Cardiac muscle cell (in vitro differentiated cells and primary cell): ENCODE results near the gene CDC42EP5. TPM values are rescaled to one million over a fixed set of nuclear protein-coding genes. Genes with fewer than 3 reads are reported as not detected.

Source experiments
- DNase-seq, 2 donors: peaks; one replicate each; pipeline versions ENCODE4 v3.0.0 to v3.0.0-alpha.2; 2010 to 2017; ENCODE audit warnings: low read depth in 1 of 2, low spot score in 1 of 2
- H3K27ac ChIP-seq: fragments of 200-600 bp; sonication (generic); 2 replicates; pipeline ENCODE4 v1.5.1; 2016
- H3K27me3 ChIP-seq: fragments of 200-600 bp; sonication (generic); 2 replicates; pipeline ENCODE4 v1.6.0; 2016; ENCODE audit warnings: control low read depth
- H3K36me3 ChIP-seq: fragments of 200-600 bp; sonication (generic); 2 replicates; pipeline ENCODE4 v1.5.1; 2016; ENCODE audit warnings: control low read depth
- H3K4me1 ChIP-seq: fragments of 200-600 bp; sonication (generic); 2 replicates; pipeline ENCODE4 v1.8.1; 2017; ENCODE audit warnings: low read depth, mild to moderate bottlenecking, mixed run types
- H3K4me3 ChIP-seq: fragments of 200-600 bp; sonication (generic); 2 replicates; pipeline ENCODE4 v1.5.1; 2016; ENCODE audit warnings: mild to moderate bottlenecking
- H3K9me3 ChIP-seq: fragments of 200-600 bp; sonication (generic); 2 replicates; pipeline ENCODE4 v1.5.1; 2017; ENCODE audit warnings: low read depth, mild to moderate bottlenecking, control low read depth
- polyA plus RNA-seq: library from polyadenylated mRNA; unstranded; fragments of >200 nt; fragmentation: Nextera tagmentation; extraction: Ambion mirVana; gene quantifications from 2 replicates; pipeline ENCODE4 v1.2.1, GENCODE V29; 2016
- total RNA-seq: library from RNA; depleted of rRNA; stranded (reverse); fragments of >200 nt; gene quantifications from 2 replicates; pipeline ENCODE4 v1.2.3, GENCODE V29; 2016
- TF ChIP-seq, protein P1 (sequence below): IDR thresholded peaks from 2 replicates; pipeline ENCODE4 v1.5.1; 2012; ENCODE audit warnings: low read depth, mild to moderate bottlenecking, low read length

CDC42EP5 gene
- total and polyA plus RNA-seq, 2 experiments from 2014 or later, result 28.2 to 46.6 TPM

DNA sequence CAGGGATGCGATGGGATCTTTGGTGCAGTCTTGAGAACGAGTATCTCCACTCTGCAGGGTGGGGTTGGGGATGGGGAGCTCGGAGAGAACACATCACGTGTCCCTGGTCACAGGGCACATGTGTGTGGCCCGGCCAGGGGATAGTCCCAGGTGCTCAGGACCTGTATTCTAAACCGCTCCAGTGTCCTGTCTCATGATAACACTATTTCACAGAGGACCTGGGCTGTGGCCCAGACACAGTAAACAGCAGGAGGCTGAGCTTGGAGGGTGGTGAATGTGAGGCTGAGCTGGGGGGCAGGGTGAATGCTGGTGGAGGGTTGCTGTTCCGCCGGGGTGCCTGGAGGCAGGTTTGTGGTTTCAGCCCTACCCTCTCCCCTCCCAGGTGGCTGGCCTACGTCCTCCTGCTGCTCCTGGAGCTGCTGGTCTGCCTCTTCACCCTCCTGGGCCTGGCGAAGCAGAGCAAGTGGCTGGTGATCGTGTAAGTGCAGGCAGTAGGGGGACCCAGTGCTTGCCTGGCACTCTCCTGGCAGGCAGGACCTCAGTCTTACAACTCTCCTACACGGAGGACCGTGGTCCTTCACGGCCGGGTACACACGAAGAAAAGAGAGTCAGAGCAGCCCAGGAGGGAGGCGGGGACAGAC, 46.7 kb downstream of the CDC42EP5 start:
- peaks cover 25% of the 10 kb centered on the region for H3K27me3 ChIP-seq
- H3K36me3 ChIP-seq, result no peaks in the 10 kb centered on the region
- H3K9me3 ChIP-seq, result no peaks in the 10 kb centered on the region
- no peak overlapping the region for H3K4me3 ChIP-seq
- DNase-seq, result no peak
- TF ChIP-seq, protein P1, sequence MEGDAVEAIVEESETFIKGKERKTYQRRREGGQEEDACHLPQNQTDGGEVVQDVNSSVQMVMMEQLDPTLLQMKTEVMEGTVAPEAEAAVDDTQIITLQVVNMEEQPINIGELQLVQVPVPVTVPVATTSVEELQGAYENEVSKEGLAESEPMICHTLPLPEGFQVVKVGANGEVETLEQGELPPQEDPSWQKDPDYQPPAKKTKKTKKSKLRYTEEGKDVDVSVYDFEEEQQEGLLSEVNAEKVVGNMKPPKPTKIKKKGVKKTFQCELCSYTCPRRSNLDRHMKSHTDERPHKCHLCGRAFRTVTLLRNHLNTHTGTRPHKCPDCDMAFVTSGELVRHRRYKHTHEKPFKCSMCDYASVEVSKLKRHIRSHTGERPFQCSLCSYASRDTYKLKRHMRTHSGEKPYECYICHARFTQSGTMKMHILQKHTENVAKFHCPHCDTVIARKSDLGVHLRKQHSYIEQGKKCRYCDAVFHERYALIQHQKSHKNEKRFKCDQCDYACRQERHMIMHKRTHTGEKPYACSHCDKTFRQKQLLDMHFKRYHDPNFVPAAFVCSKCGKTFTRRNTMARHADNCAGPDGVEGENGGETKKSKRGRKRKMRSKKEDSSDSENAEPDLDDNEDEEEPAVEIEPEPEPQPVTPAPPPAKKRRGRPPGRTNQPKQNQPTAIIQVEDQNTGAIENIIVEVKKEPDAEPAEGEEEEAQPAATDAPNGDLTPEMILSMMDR, result no peak
- H3K4me1 ChIP-seq, result no peaks in the 10 kb centered on the region
- H3K27ac ChIP-seq, result no peak overlapping the region

DNA sequence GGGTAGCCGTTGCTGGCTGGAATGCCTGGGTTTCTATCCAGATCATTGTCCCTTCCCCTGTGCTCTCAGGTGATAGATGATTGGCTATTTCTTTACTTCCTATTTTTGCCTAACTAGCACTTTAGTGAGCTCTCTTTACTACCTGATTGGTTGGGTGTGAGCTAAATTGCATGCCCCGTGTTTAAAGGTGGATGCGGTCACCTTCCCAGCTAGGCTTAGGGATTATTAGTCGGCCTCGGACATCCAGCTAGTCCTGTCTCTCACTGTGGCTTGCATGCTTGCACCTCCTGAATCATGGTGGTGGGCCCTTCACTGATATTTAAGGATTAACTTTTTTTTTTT, 47.7 kb downstream of the CDC42EP5 start:
- peaks cover 36% of the 10 kb centered on the region for H3K27me3 ChIP-seq
- DNase-seq, result no peak
- TF ChIP-seq, protein P1, result no peak
- no peak overlapping the region for H3K27ac ChIP-seq
- H3K36me3 ChIP-seq, result no peaks in the 10 kb centered on the region
- H3K4me1 ChIP-seq, result no peaks in the 10 kb centered on the region
- H3K9me3 ChIP-seq, result no peaks in the 10 kb centered on the region
- no peak overlapping the region for H3K4me3 ChIP-seq

DNA sequence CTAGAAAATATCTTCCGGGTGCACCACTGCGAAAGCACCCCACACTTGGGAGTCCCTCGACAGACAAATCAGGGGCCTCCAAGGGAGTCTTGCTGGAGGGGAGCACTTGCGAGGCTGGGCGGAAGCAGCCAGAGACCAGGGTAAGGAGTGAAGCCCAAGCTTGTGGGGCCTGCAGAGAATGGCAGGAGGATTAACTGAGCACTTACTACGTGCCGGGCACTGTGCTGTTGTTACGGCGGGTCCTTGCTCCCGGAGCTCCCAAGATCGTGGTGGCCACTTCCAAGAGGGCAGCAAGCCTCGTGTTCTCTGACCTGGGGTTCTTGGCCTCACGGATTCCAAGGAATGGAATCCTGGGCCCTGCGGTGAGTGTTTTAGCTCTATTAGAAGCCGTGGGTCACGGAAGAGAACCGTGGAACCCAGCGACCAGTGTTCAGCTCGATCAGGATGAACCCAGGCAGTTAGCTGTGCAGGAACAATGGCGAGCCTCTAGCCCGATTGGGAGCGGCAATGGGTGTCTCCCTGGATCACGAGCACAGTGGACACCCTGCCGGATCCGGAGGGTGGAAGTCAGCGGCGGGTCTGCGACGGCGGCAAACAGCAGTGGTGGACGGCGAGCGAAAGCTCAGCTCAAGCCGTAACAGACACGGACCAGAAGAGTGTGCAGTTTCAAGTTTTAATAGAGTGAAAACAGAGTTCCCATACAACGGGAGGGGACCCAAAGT, 48.3 kb downstream of the CDC42EP5 start:
- H3K27ac ChIP-seq, result no peak overlapping the region
- no peak overlapping the region for H3K4me3 ChIP-seq
- TF ChIP-seq, protein P1, result no peak
- no peak for DNase-seq
- H3K4me1 ChIP-seq, result no peaks in the 10 kb centered on the region
- peaks cover 41% of the 10 kb centered on the region for H3K27me3 ChIP-seq
- H3K36me3 ChIP-seq, result no peaks in the 10 kb centered on the region
- no peaks in the 10 kb centered on the region for H3K9me3 ChIP-seq

DNA sequence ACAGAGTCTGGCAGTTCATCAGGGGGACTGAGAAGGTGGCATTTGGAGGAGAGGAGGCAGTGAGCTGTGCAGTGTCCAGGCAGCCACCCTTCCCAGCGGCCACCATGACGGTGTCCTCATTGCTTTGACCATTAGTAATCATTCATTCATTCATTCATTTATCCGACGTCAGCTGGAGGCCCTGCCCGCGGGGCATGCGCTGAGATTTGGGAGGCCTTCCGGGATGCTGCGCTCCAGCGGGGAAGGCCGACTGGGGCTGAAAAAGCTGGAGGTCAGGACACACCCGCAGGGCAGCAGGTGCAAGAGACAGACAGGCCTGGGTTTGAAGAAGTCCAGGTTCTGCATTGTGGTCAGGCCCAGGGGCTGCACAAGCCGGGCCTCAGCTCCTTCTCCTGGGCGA, 48.9 kb downstream of the CDC42EP5 start:
- H3K27me3 ChIP-seq, result peaks cover 46% of the 10 kb centered on the region
- no peaks in the 10 kb centered on the region for H3K36me3 ChIP-seq

DNA sequence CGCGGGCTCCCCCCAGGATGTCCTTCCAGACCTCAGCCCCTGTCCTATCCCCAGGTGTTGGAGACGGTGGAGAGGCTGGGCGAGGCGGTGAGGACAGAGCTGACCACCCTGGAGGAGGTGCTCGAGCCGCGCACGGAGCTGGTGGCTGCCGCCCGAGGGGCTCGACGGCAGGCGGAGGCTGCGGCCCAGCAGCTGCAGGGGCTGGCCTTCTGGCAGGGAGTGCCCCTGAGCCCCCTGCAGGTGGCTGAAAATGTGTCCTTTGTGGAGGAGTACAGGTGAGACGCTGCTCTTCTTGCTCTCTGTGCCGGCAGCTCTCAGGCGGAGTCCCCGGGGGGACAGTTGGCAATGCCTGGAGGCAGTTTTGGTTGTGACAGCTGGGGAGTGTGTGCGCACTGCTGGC, 51.0 kb downstream of the CDC42EP5 start:
- DNase-seq, result no peak
- Histone ChIP-seq H3K4me3 (no peak overlapping the region), H3K27me3 (peaks cover 56% of the 10 kb centered on the region), H3K9me3 (no peaks in the 10 kb centered on the region), H3K4me1 (peaks cover 8% of the 10 kb centered on the region), H3K27ac (no peak overlapping the region), H3K36me3 (no peaks in the 10 kb centered on the region)
- TF ChIP-seq, protein P1, result no peak

More for the DNA sequence above, 48.9 kb downstream of the CDC42EP5 start:
- Histone ChIP-seq H3K4me3 (no peak overlapping the region), H3K27ac (no peak overlapping the region), H3K4me1 (no peaks in the 10 kb centered on the region), H3K9me3 (no peaks in the 10 kb centered on the region)
- no peak for DNase-seq
- TF ChIP-seq, protein P1, result no peak
